SK-N-MC (cell line): ENCODE measurements around the gene RGS5.

ENCODE experiments used
- EZH2 ChIP-seq: fragments of 200-600 bp; sonication (generic); IDR thresholded peaks from one replicate; pipeline ENCODE4 v1.6.1; 2017; ENCODE audit warnings: antibody characterized with exemption
- FOXP2 ChIP-seq: optimal IDR thresholded peaks from 2 replicates; pipeline ENCODE3; 2011; ENCODE audit warnings: mild to moderate bottlenecking, moderate library complexity; ENCODE audit not compliant: insufficient read depth; ENCODE audit errors: extremely low read length, control extremely low read depth
- POLR2AphosphoS5 ChIP-seq: IDR thresholded peaks from 2 replicates; pipeline ENCODE4 v1.6.1; 2012; ENCODE audit warnings: mild to moderate bottlenecking, low read depth, low read length, borderline replicate concordance

- TF ChIP-seq POLR2AphosphoS5: no peak
- no peak for TF ChIP-seq EZH2
- TF ChIP-seq FOXP2: no peak
These were observed 83.0 kb downstream of the RGS5 start for GRCh38 chr1:163119707-163120106.
